ENCODE results near the gene LDLRAD4.
A peak's percentile ranks its signal among the peaks of the same experiment; 100 is the strongest.

The LDLRAD4 gene

DNA sequence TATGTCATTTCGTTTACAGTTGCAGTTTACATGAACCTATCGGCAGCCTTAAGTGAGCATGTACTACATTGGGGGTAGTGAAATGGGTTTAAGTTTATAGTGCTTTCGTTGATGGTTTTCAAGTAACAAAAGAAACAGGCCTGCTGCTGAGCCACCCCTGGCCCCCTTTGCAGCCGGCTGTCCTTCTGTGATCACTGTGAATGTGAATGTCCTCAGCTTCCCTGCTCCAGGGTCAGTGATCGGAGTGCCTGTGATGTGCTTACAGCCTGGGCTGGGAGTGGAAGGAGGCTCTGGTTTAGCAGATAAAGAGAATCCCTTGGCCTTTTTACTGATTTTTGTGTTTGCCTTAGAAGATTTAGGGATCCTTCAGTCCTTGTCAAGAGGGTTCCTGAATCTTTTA lies 353.6 kb downstream of the LDLRAD4 start:
- TF ChIP-seq, protein P1, sequence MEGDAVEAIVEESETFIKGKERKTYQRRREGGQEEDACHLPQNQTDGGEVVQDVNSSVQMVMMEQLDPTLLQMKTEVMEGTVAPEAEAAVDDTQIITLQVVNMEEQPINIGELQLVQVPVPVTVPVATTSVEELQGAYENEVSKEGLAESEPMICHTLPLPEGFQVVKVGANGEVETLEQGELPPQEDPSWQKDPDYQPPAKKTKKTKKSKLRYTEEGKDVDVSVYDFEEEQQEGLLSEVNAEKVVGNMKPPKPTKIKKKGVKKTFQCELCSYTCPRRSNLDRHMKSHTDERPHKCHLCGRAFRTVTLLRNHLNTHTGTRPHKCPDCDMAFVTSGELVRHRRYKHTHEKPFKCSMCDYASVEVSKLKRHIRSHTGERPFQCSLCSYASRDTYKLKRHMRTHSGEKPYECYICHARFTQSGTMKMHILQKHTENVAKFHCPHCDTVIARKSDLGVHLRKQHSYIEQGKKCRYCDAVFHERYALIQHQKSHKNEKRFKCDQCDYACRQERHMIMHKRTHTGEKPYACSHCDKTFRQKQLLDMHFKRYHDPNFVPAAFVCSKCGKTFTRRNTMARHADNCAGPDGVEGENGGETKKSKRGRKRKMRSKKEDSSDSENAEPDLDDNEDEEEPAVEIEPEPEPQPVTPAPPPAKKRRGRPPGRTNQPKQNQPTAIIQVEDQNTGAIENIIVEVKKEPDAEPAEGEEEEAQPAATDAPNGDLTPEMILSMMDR (IDR thresholded peaks at IDR 0.05; ENCODE audit: extremely low read depth, missing control alignments) = no peak
- DNase-seq (ENCODE audit: low spot score) = no peak

DNA sequence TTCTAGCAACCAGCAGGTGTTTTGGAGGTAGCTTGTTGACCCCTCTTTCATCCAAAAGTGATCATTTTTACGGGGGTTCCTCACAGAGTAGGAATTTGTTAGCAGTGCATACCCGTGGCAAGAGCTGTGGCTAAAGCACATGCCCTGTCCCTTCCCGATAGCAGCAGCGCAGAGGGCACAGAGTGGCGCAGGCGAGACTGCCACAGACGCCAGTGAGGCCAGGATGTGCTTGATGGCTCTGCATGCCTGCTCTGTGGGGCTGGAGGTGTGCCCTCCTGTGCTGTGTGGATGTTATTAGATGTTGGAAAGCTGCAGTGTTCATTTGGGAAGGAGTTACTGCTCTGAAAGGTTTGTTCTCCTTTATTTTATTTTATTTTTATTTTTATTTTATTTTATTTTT lies 354.2 kb downstream of the LDLRAD4 start:
- TF ChIP-seq, protein P1 (IDR thresholded peaks at IDR 0.05; ENCODE audit: extremely low read depth, missing control alignments) = no peak
- DNase-seq (ENCODE audit: low spot score) = no peak

DNA sequence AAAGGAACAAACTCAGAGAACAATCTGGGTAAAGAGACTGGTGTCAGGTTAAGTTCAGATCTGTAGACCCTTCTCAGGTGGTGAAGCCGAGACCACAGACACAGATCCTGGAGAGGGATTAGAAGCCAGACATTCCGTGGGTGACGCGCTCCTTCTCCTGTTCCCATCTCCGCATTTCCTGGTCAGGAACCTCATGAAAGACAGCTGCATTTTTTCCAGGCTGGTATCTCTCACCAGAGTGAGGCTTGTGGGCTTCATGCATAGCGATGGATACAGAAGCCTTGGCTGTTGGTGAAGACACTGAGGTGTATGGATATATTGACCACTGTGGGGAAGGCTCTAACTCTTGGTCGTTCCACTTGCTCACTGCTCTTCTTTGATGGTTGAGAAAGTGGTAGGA lies 355.2 kb downstream of the LDLRAD4 start:
- DNase-seq (ENCODE audit: low spot score) = no peak
- TF ChIP-seq, protein P1 (IDR thresholded peaks at IDR 0.05; ENCODE audit: extremely low read depth, missing control alignments) = no peak

DNA sequence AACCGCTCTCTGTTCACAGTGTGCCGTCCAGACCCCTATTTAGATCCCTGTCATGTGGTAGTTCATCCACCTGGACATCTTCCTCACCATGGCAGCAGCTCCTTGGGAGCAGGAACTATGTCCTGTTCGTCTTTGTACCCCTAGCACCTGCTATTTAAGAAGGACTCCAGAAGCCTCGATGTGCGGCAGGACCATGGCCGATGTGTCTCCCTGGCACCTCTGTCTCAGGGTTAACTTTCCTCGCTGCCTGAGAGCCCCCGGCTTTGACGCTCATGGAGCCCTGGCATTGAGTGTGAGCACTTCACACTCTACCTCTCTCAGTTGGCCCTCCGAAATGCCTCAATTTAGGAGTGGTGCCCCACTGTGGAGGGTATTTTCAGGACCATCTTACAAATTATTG lies 355.8 kb downstream of the LDLRAD4 start:
- TF ChIP-seq, protein P1 (IDR thresholded peaks at IDR 0.05; ENCODE audit: extremely low read depth, missing control alignments) = no peak
- no peak for DNase-seq (ENCODE audit: low spot score)

DNA sequence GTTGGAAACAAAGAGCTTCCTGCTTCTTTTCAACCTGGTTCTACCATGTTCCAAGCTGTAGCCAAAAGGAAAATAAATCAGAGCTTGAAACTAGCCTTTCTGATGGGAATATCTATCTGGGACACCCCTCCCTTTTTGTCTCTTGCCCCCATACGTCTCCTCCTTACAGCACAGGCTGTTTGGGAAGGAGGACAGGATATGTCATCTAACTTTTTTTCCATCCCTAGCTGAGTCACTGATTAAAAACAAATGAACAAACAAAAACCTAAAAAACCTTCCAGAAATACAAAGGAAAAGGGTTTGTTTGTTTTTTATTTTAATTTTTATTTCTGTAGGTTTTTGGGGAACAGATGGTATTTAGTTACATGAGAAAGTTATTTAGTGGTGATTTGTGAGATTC lies 356.2 kb downstream of the LDLRAD4 start:
- TF ChIP-seq, protein P1 (IDR thresholded peaks at IDR 0.05; ENCODE audit: extremely low read depth, missing control alignments) = no peak
- DNase-seq (ENCODE audit: low spot score) = no peak

DNA sequence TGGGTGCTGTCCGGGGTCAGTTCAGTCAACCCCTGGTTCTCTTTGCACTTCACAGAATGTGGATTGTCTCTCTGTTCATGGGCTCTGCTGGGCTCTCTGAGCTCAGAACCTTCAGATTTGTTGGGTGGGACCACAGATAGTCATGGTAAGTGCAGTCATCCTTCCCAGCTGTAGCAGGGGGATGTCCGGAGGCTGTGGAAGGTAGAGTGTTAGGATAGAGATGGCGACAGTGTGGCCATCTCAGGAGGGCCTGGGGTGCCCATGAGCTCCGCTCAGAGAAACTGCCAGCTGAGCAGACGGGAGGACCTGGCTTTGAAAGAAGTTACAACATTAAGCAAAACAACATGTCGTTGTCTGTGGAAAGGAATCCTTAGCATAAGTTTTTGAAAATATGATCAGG lies 358.0 kb downstream of the LDLRAD4 start:
- TF ChIP-seq, protein P1 (IDR thresholded peaks at IDR 0.05; ENCODE audit: extremely low read depth, missing control alignments) = no peak
- no peak for DNase-seq (ENCODE audit: low spot score)

DNA sequence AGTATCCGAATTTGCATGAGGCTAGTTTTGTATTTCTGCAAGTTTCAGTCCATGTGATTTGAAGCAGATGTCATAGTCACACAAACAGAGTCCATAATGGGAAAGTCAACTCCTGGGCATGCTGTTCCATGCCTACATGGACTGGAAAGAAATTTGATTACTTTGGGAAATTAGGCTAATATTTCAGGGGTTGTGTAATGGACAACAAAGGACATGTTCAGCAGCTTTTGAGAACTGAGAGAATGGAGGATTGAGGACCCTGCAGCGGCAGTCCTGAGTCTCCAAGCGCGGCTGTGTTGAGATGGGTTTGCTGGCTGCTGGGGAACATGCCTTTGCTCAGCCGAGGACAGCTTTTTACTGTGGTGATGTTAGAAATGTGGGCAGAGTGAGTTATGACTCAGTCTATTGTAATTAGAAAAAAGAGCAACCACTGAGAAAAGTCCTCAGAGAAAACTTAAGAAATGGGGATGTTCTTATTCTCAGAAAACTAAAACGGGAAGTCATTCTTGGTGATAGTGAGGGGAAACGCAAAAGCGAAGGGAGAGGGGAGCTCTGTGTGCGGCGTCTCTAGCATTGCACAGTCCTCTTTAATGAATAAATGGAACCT lies 358.6 kb downstream of the LDLRAD4 start:
- TF ChIP-seq, protein P1 (IDR thresholded peaks at IDR 0.05; ENCODE audit: extremely low read depth, missing control alignments) = no peak
- peak; percentile 75 for DNase-seq (ENCODE audit: low spot score)

All from GM20000 (cell line).